ENCODE results near the gene TRA2A.
A peak's percentile ranks its signal among the peaks of the same experiment; 100 is the strongest.
"Not testable (repeated sequence)": the region's sequence is repeated elsewhere in the genome, so short reads cannot be mapped to it uniquely, and the experiment has no call there.

Gene TRA2A

GRCh38 chr7:23531794-23532489 is at the start of gene TRA2A:
Gene TRA2A (minus strand): TSS chr7:23531981. CDS start chr7:23531824, 157 bp downstream.
- peak; percentile 99 for DNase-seq

GRCh38 chr7:23570592-23571200 is 38.9 kb upstream of the TRA2A start:
- DNase-seq: peak; percentile 85

- no peak for DNase-seq
Measured at GRCh38 chr7:23558303-23558702, 26.5 kb upstream of the TRA2A start.

GRCh38 chr7:23547662-23548061 is 15.9 kb upstream of the TRA2A start:
- DNase-seq: no peak

- DNase-seq: peak; percentile 90
Measured at GRCh38 chr7:23546897-23547572, 15.3 kb upstream of the TRA2A start.

- no peak for DNase-seq
Measured at GRCh38 chr7:23545493-23545892, 13.7 kb upstream of the TRA2A start.

GRCh38 chr7:23544913-23545354 is 13.2 kb upstream of the TRA2A start:
- no peak for DNase-seq

- no peak for DNase-seq
Measured at GRCh38 chr7:23542752-23543151, 11.0 kb upstream of the TRA2A start.

GRCh38 chr7:23539494-23539907 is 7.7 kb upstream of the TRA2A start:
- DNase-seq: no peak

- no peak for DNase-seq
Measured at GRCh38 chr7:23538301-23538700, 6.5 kb upstream of the TRA2A start.

GRCh38 chr7:23533238-23533604 is 1.4 kb upstream of the TRA2A start:
- DNase-seq: no peak

- DNase-seq: no peak
Measured at GRCh38 chr7:23532490-23533237, 883 bp upstream of the TRA2A start.

GRCh38 chr7:23531050-23531793 is 559 bp downstream of the TRA2A start:
- peak; percentile 81 for DNase-seq

- DNase-seq: peak; percentile 67
Measured at GRCh38 chr7:23530405-23530804, 1.4 kb downstream of the TRA2A start.

GRCh38 chr7:23529262-23529859 is 2.4 kb downstream of the TRA2A start:
- DNase-seq: peak; percentile 57

- peak; percentile 61 for DNase-seq
Measured at GRCh38 chr7:23525611-23526010, 6.2 kb downstream of the TRA2A start.

GRCh38 chr7:23524473-23524872 is 7.3 kb downstream of the TRA2A start:
- DNase-seq: no peak

- DNase-seq: no peak
Measured at GRCh38 chr7:23523486-23524075, 8.2 kb downstream of the TRA2A start.

GRCh38 chr7:23520582-23520981 is 11.2 kb downstream of the TRA2A start:
- DNase-seq: no peak

GRCh38 chr7:23514755-23515154 is 17.0 kb downstream of the TRA2A start:
- no peak for DNase-seq

- not testable (repeated sequence) for DNase-seq
Measured at GRCh38 chr7:23513746-23514145, 18.0 kb downstream of the TRA2A start.

- DNase-seq: peak; percentile 38
Measured at GRCh38 chr7:23494009-23494408, 37.8 kb downstream of the TRA2A start.

Data from activated effector memory CD4-positive, alpha-beta T cell treated with anti-CD3 and anti-CD28 coated beads, Interleukin-2, amount 50 U/mL, for 16 hours (primary cell).